IMR-90 (cell line): ENCODE results near the gene SURF2. TPM values are rescaled to one million over a fixed set of nuclear protein-coding genes. Genes with fewer than 3 reads are reported as not detected.

Experiments
- ATAC-seq: fragments of 200-7000 bp; cut with Tn5 transposase; 2 replicates; pipeline ENCODE4 v1.9.1; 2020; ENCODE audit warnings: low read depth, mild to moderate bottlenecking, moderate library complexity
- BruUV-seq: library from RNA; stranded (reverse); fragments of 400-500 nt; replicated peaks from 2 replicates; lab custom pipeline; 2021; lab: Mats Ljungman, UMichigan
- CTCF ChIA-PET: fragments of 300-600 bp; formaldehyde crosslinking; extraction: SDS; loops from one replicate; lab custom pipeline; 2021; ENCODE audit warnings: antibody characterized with exemption; lab: Yijun Ruan, JAX
- POLR2A ChIA-PET: fragments of 300-600 bp; sonication (Branson Sonifier 250); formaldehyde crosslinking; loops from one replicate; lab custom pipeline; 2022; ENCODE audit warnings: antibody characterized with exemption; ENCODE audit not compliant: unreplicated experiment; lab: Charles Lee
- DNase-seq: peaks from one replicate; pipeline ENCODE4 v3.0.0; 2013
- H2AFZ ChIP-seq: replicated peaks from 2 replicates; pipeline ENCODE3; 2013; ENCODE audit warnings: low read length, mild to moderate bottlenecking; ENCODE audit not compliant: poor library complexity
- H2AK5ac ChIP-seq: 2 replicates; pipeline ENCODE4 v1.6.1; 2013; ENCODE audit warnings: low read depth, low read length, inconsistent platforms
- H2AK9ac ChIP-seq: replicated peaks from 2 replicates; pipeline ENCODE3; 2013; ENCODE audit warnings: mild to moderate bottlenecking, low read depth, low read length, moderate library complexity; ENCODE audit not compliant: poor library complexity
- H2BK120ac ChIP-seq: 2 replicates; pipeline ENCODE4 v1.6.1; 2013; ENCODE audit warnings: low read depth, low read length, inconsistent platforms
- H2BK15ac ChIP-seq: 3 replicates; pipeline ENCODE4 v1.6.1; 2013; ENCODE audit warnings: low read depth, low read length, inconsistent platforms
- H2BK20ac ChIP-seq: 2 replicates; pipeline ENCODE4 v1.6.1; 2013; ENCODE audit warnings: low read depth, mild to moderate bottlenecking, inconsistent platforms, low read length, moderate library complexity
- H2BK5ac ChIP-seq: 2 replicates; pipeline ENCODE4 v1.6.1; 2013; ENCODE audit warnings: mild to moderate bottlenecking, low read depth, low read length, inconsistent platforms; ENCODE audit not compliant: poor library complexity, severe bottlenecking
- H3K14ac ChIP-seq: replicated peaks from 2 replicates; pipeline ENCODE4 v1.6.1; 2013; ENCODE audit warnings: low read depth, low read length, inconsistent platforms
- H3K18ac ChIP-seq: 2 replicates; pipeline ENCODE4 v1.6.1; 2013; ENCODE audit warnings: low read depth, low read length, control low read depth
- H3K23ac ChIP-seq: 2 replicates; pipeline ENCODE4 v1.6.1; 2013; ENCODE audit warnings: low read depth, low read length, inconsistent platforms
- H3K27ac ChIP-seq: 2 replicates; pipeline ENCODE4 v1.5.1; 2013; ENCODE audit warnings: mild to moderate bottlenecking, control low read depth, low read length; ENCODE audit not compliant: insufficient read depth
- H3K27me3 ChIP-seq: 2 replicates; pipeline ENCODE4 v1.6.1; 2013; ENCODE audit warnings: low read length; ENCODE audit not compliant: control insufficient read depth, insufficient read depth
- H3K36me3 ChIP-seq: 2 replicates; pipeline ENCODE4 v1.6.1; 2013; ENCODE audit warnings: low read length, mixed read lengths; ENCODE audit not compliant: control insufficient read depth, insufficient read depth
- H3K4ac ChIP-seq: 2 replicates; pipeline ENCODE4 v1.6.1; 2013; ENCODE audit warnings: low read depth, low read length, inconsistent platforms
- H3K4me1 ChIP-seq: 2 replicates; pipeline ENCODE4 v1.6.1; 2013; ENCODE audit warnings: low read length, mixed read lengths; ENCODE audit not compliant: control insufficient read depth, insufficient read depth
- H3K4me2 ChIP-seq: 2 replicates; pipeline ENCODE4 v1.6.1; 2013; ENCODE audit warnings: low read depth, mild to moderate bottlenecking, control low read depth, low read length, moderate library complexity
- H3K4me3 ChIP-seq: 2 replicates; pipeline ENCODE4 v1.5.1; 2013; ENCODE audit warnings: low read depth, mild to moderate bottlenecking, control low read depth, low read length, moderate library complexity; ENCODE audit not compliant: insufficient read depth
- H3K56ac ChIP-seq: 2 replicates; pipeline ENCODE4 v1.6.1; 2013; ENCODE audit warnings: low read length, inconsistent platforms; ENCODE audit not compliant: insufficient read depth; ENCODE audit errors: extremely low read depth
- H3K79me1 ChIP-seq, 2 experiments: 2 replicates each; pipeline ENCODE4 v1.6.1; 2013; ENCODE audit warnings: low read length in 2 of 2, inconsistent platforms in 1 of 2, low read depth in 1 of 2
- H3K9ac ChIP-seq: 2 replicates; pipeline ENCODE4 v1.6.1; 2013; ENCODE audit warnings: low read depth, low read length, control low read depth
- H3K9me1 ChIP-seq: 2 replicates; pipeline ENCODE4 v1.6.1; 2013; ENCODE audit warnings: low read length, inconsistent platforms; ENCODE audit not compliant: insufficient read depth
- H3K9me3 ChIP-seq: 2 replicates; pipeline ENCODE4 v1.6.1; 2013; ENCODE audit warnings: low read length; ENCODE audit not compliant: control insufficient read depth, insufficient read depth
- H4K20me1 ChIP-seq: 2 replicates; pipeline ENCODE4 v1.6.1; 2013; ENCODE audit warnings: low read length, inconsistent platforms; ENCODE audit not compliant: insufficient read depth
- H4K5ac ChIP-seq: 2 replicates; pipeline ENCODE4 v1.6.1; 2013; ENCODE audit warnings: mild to moderate bottlenecking, low read depth, low read length, control low read depth
- H4K8ac ChIP-seq, 2 experiments: 2 replicates each; pipeline ENCODE4 v1.6.1; 2013; ENCODE audit warnings: low read depth in 2 of 2, low read length in 2 of 2, control low read depth in 1 of 2, inconsistent platforms in 1 of 2
- H4K91ac ChIP-seq: 2 replicates; pipeline ENCODE4 v1.6.1; 2013; ENCODE audit warnings: low read depth, low read length, inconsistent platforms; ENCODE audit not compliant: insufficient read depth
- BHLHE40 ChIP-seq: fragments of 150-350 bp; IDR thresholded peaks from 2 replicates; pipeline ENCODE4 v1.6.1; 2016; ENCODE audit warnings: mild to moderate bottlenecking, low read depth, low read length
- CEBPB ChIP-seq: IDR thresholded peaks from 2 replicates; pipeline ENCODE4 v1.6.1; 2012; ENCODE audit warnings: low read depth, low read length, improper control_type of control experiment
- CHD1 ChIP-seq: IDR thresholded peaks from 2 replicates; pipeline ENCODE4 v1.6.1; 2012; ENCODE audit warnings: low read depth, low read length, improper control_type of control experiment
- FOS ChIP-seq: fragments of 150-350 bp; IDR thresholded peaks from 2 replicates; pipeline ENCODE4 v1.6.1; 2016; ENCODE audit warnings: low read depth, low read length
- MAZ ChIP-seq: IDR thresholded peaks from 2 replicates; pipeline ENCODE4 v1.6.1; 2012; ENCODE audit warnings: low read depth, mild to moderate bottlenecking, low read length, improper control_type of control experiment, moderate library complexity, borderline replicate concordance
- MXI1 ChIP-seq: IDR thresholded peaks from 2 replicates; pipeline ENCODE4 v1.6.1; 2012; ENCODE audit warnings: low read depth, mild to moderate bottlenecking, low read length, moderate library complexity, borderline replicate concordance
- NFE2L2 ChIP-seq: fragments of 150-350 bp; IDR thresholded peaks from 2 replicates; pipeline ENCODE4 v1.6.1; 2016; ENCODE audit warnings: low read depth, mild to moderate bottlenecking, low read length
- POLR2A ChIP-seq: IDR thresholded peaks from 2 replicates; pipeline ENCODE4 v1.6.1; 2012; ENCODE audit warnings: mild to moderate bottlenecking, low read depth, low read length
- RAD21 ChIP-seq: IDR thresholded peaks from 2 replicates; pipeline ENCODE4 v1.6.1; 2012; ENCODE audit warnings: low read length, improper control_type of control experiment
- RCOR1 ChIP-seq: IDR thresholded peaks from 2 replicates; pipeline ENCODE4 v1.6.1; 2012; ENCODE audit warnings: mild to moderate bottlenecking, low read length, improper control_type of control experiment; ENCODE audit not compliant: insufficient replicate concordance
- RFX5 ChIP-seq: IDR thresholded peaks from 2 replicates; pipeline ENCODE4 v1.8.0; 2012; ENCODE audit warnings: low read depth, mild to moderate bottlenecking, low read length, moderate library complexity
- SMC3 ChIP-seq: fragments of 150-350 bp; IDR thresholded peaks from 2 replicates; pipeline ENCODE4 v1.6.1; 2016; ENCODE audit warnings: low read depth, mild to moderate bottlenecking, antibody characterized with exemption, low read length, moderate library complexity
- WGBS, 2 experiments: methylation state at CpG; one replicate each; pipeline versions ENCODE4 v1.1.5 to v1.1.7; 2013; ENCODE audit warnings: missing lambda C conversion rate in 2 of 2; ENCODE audit not compliant: insufficient read length in 1 of 2; ENCODE audit errors: extremely low coverage in 2 of 2; 5-methylcytosine and 5-hydroxymethylcytosine counted together
- dilution Hi-C: fragments of 300-500 bp; cut with HindIII; formaldehyde crosslinking; loops from one replicate; pipeline ENCODE4 v1.14.3; 2018; ENCODE audit warnings: low sequenced_read_pairs; ENCODE audit not compliant: unreplicated experiment
- in situ Hi-C: fragments of 300-500 bp; cut with MboI; formaldehyde crosslinking; loops from 3 replicates; pipeline ENCODE4 v1.14.3; 2019; ENCODE audit warnings: low sequenced_read_pairs, inconsistent platforms, mixed read lengths
- intact Hi-C: fragments of 100-400 bp; cut with micrococcal nuclease; formaldehyde crosslinking; loops from 2 replicates; pipeline ENCODE4 v1.10.0; 2022
- polyA plus RNA-seq, 3 experiments: library from polyadenylated mRNA; depleted of rRNA; stranded (reverse); fragments of >200 nt; gene quantifications; 2 replicates each; pipeline ENCODE4 v1.2.3, GENCODE V29; 2012; ENCODE audit warnings: low replicate concordance in 1 of 3
- total RNA-seq: library from RNA; depleted of rRNA; stranded (reverse); fragments of >200 nt; gene quantifications from 2 replicates; pipeline ENCODE4 v1.2.3, GENCODE V29; 2012
- TF ChIP-seq, protein P1 (sequence below): fragments of 150-350 bp; IDR thresholded peaks from 2 replicates; pipeline ENCODE4 v1.6.1; 2017; ENCODE audit warnings: mild to moderate bottlenecking, antibody characterized with exemption, low read length, low read depth
- TF ChIP-seq, protein P2 (sequence below): fragments of 150-350 bp; IDR thresholded peaks from 2 replicates; pipeline ENCODE4 v1.6.1; 2016; ENCODE audit warnings: low read depth, mild to moderate bottlenecking, low read length, moderate library complexity, borderline replicate concordance
- TF ChIP-seq, protein P3 (sequence below): conservative IDR thresholded peaks from 2 replicates; pipeline ENCODE4 v1.5.1; 2012; ENCODE audit warnings: mild to moderate bottlenecking, low read depth, low read length, improper control_type of control experiment

SURF2 gene
- total and polyA plus RNA-seq, 2 of the 4 experiments (the other 2 are of a cell fraction): 9.9 to 16.3 TPM

DNA sequence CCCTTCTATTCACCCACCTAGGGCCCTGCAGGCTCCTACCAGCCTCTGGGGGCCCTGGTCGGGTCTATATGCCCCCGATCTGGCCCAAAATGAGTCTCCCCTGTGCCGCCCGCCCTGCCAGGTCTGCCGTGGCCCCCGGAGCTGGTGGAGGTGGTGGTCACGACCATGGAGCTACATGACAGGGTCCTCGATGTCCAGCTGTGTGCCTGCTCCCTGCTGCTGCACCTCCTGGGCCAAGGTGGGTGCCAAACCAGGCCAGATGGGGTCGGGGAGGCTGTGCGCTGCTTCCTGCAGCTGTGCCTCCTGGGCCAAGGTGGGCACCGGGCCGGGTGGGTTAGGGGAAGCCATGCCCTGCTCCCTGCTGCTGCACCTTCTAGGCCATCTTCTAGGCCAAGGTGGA is 43.9 kb downstream of the SURF2 start:
- Histone ChIP-seq H4K91ac (no peak overlapping the region), H3K18ac (no peak overlapping the region), H3K4me1 (no peaks in the 10 kb centered on the region), H3K9me1 (0 out of 2 replicates have a peak, but pooled peaks cover 4% of the 10 kb centered on the region), H3K56ac (no peak overlapping the region), H3K36me3 (peaks cover 9% of the 10 kb centered on the region), H3K4me2 (no peak overlapping the region), H2AK9ac (peak overlapping the region; percentile 42), H2BK15ac (no peak overlapping the region), H3K4ac (no peak overlapping the region), H3K79me1 (0 out of 4 replicates have a peak, but pooled peaks cover 0 to 10% of the 10 kb centered on the region in 2 experiments), H2BK120ac (no peak overlapping the region), H3K27ac (no peak overlapping the region), H3K27me3 (peaks cover 14% of the 10 kb centered on the region), H3K14ac (no peak overlapping the region), H3K9ac (no peak overlapping the region), H2BK20ac (no peak overlapping the region), H3K9me3 (no peaks in the 10 kb centered on the region), H4K5ac (no peak overlapping the region), H2BK5ac (no peak overlapping the region), H4K8ac (no peak overlapping the region), H2AK5ac (no peak overlapping the region), H2AFZ (no peak overlapping the region), H3K4me3 (no peak overlapping the region), H3K23ac (no peak overlapping the region), H4K20me1 (0 out of 2 replicates have a peak, but pooled peaks cover 8% of the 10 kb centered on the region)
- DNase-seq: no peak
- 93% methylated on average over 10 of the region's 12 CpGs; no CpG with 5 or more reads in 1 of the 2 experiments for WGBS, 2 experiments
- in situ Hi-C loops (loop anchor here (10.0 kb wide), 2 partner anchors 85 to 325 kb away; no protein-coding TSS in a partner anchor), dilution Hi-C loops (no loop called here), intact Hi-C loops (no loop called here)
- no peak for TF ChIP-seq FOS
- TF ChIP-seq CHD1: no peak
- TF ChIP-seq MXI1: no peak
- no peak for TF ChIP-seq NFE2L2
- TF ChIP-seq RAD21: no peak
- no peak for TF ChIP-seq CEBPB
- TF ChIP-seq, protein P1, sequence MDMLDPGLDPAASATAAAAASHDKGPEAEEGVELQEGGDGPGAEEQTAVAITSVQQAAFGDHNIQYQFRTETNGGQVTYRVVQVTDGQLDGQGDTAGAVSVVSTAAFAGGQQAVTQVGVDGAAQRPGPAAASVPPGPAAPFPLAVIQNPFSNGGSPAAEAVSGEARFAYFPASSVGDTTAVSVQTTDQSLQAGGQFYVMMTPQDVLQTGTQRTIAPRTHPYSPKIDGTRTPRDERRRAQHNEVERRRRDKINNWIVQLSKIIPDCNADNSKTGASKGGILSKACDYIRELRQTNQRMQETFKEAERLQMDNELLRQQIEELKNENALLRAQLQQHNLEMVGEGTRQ: no peak
- TF ChIP-seq RCOR1: no peak
- TF ChIP-seq, protein P2, sequence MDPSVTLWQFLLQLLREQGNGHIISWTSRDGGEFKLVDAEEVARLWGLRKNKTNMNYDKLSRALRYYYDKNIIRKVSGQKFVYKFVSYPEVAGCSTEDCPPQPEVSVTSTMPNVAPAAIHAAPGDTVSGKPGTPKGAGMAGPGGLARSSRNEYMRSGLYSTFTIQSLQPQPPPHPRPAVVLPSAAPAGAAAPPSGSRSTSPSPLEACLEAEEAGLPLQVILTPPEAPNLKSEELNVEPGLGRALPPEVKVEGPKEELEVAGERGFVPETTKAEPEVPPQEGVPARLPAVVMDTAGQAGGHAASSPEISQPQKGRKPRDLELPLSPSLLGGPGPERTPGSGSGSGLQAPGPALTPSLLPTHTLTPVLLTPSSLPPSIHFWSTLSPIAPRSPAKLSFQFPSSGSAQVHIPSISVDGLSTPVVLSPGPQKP: no peak
- TF ChIP-seq, protein P3, sequence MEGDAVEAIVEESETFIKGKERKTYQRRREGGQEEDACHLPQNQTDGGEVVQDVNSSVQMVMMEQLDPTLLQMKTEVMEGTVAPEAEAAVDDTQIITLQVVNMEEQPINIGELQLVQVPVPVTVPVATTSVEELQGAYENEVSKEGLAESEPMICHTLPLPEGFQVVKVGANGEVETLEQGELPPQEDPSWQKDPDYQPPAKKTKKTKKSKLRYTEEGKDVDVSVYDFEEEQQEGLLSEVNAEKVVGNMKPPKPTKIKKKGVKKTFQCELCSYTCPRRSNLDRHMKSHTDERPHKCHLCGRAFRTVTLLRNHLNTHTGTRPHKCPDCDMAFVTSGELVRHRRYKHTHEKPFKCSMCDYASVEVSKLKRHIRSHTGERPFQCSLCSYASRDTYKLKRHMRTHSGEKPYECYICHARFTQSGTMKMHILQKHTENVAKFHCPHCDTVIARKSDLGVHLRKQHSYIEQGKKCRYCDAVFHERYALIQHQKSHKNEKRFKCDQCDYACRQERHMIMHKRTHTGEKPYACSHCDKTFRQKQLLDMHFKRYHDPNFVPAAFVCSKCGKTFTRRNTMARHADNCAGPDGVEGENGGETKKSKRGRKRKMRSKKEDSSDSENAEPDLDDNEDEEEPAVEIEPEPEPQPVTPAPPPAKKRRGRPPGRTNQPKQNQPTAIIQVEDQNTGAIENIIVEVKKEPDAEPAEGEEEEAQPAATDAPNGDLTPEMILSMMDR: no peak
- TF ChIP-seq SMC3: no peak
- TF ChIP-seq POLR2A: no peak
- no peak for TF ChIP-seq RFX5
- TF ChIP-seq MAZ: no peak
- TF ChIP-seq BHLHE40: no peak
- ATAC-seq: no peak
- ChIA-PET CTCF (interaction anchor here (0.6 kb wide), 1 partner anchor 13 kb away, joined by 3 read pairs; no protein-coding TSS in a partner anchor), POLR2A (no interaction called here)
- no TSS peak for BruUV-seq
